ENCODE data around the gene VPS45. TPM values are rescaled to one million over a fixed set of nuclear protein-coding genes. Genes with fewer than 3 reads are reported as not detected.

Gene VPS45
- total RNA-seq, 1 donor from 2014 or later, result 31.3 TPM

DNA sequence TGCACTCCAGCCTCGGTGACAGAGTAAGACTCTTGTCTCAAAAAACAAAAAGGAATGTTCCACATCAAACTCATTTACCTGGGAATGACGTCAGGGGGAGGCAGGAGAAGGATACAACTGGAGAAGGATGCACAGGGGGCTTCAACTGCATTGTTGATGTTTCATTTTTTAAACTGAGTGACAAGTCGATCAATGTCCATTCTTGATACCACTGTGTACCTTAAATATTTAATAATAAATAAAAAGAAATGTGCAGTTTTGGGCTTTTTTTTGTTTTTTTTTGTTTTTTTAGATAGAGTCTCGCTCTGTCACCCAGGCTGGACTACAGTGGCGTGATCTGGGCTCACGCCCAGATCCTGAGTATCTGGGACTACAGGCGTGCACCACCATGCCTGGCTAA, 117.9 kb downstream of the VPS45 start:
- intact Hi-C loops (cut with micrococcal nuclease), result no loop called here

GRCh38 chr1:150186438-150186788, 118.8 kb downstream of the VPS45 start:
- intact Hi-C loops (cut with micrococcal nuclease), result loop anchor here (2.0 kb wide), 2 partner anchors 26 to 136 kb away; no protein-coding TSS in a partner anchor

GRCh38 chr1:150186789-150187559, 119.4 kb downstream of the VPS45 start:
- intact Hi-C loops (cut with micrococcal nuclease), result loop anchor here (1.0 to 2.0 kb wide), 6 partner anchors 26 to 299 kb away; partner anchors contain the start of gene BOLA1

GRCh38 chr1:150187560-150187931, 120.0 kb downstream of the VPS45 start:
- intact Hi-C loops (cut with micrococcal nuclease), result loop anchor here (1.0 to 2.0 kb wide), 6 partner anchors 25 to 299 kb away; partner anchors contain the start of gene BOLA1

DNA sequence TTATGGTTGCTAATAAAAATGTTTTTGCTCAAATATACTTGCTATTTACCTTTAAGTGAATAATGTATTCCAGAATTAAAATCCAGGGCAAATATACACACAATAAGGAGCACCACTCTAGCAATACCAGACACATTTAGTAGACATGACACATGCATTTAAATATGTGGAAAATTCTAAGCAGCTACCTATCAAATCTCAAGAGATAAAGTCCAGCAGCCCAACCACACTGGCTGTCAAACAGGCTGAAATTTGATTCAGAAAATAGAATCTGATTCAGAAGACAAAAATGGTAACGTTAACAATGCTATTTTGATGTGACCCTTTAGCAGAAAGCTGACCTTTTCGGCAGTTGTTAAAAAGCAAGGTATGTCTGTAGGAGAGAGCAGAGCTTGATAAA, 124.4 kb downstream of the VPS45 start:
- intact Hi-C loops (cut with micrococcal nuclease), result no loop called here

GRCh38 chr1:150194381-150195031, 126.9 kb downstream of the VPS45 start:
- intact Hi-C loops (cut with micrococcal nuclease), result no loop called here

Other genes starting within 250 kb of the VPS45 start
- 17.1 and 18.2 TPM in 2 replicates for gene BOLA1, start 168.2 kb upstream of the VPS45 start, total RNA-seq
- gene SV2A, start 149.9 kb upstream of the VPS45 start, total RNA-seq, result 21.9 and 23.2 TPM in 2 replicates
- 104 and 112 TPM in 2 replicates for gene SF3B4, start 140.0 kb upstream of the VPS45 start, total RNA-seq
- gene MTMR11, start 130.9 kb upstream of the VPS45 start, total RNA-seq, result 12.9 and 13.0 TPM in 2 replicates
- 14.7 and 16.5 TPM in 2 replicates for gene OTUD7B, start 57.0 kb upstream of the VPS45 start, total RNA-seq
- gene PLEKHO1, start 82.1 kb downstream of the VPS45 start, total RNA-seq, result 58.7 and 60.5 TPM in 2 replicates
- gene ANP32E, start 168.3 kb downstream of the VPS45 start, total RNA-seq, result 160 and 163 TPM in 2 replicates
- not detected in 2 replicates for gene CA14, start 190.0 kb downstream of the VPS45 start, total RNA-seq
- gene APH1A, start 201.2 kb downstream of the VPS45 start, total RNA-seq, result 146 TPM in 2 replicates
- gene C1orf54, start 205.0 kb downstream of the VPS45 start, total RNA-seq, result 1.2 and 2.8 TPM in 2 replicates
- gene CIART, start 214.8 kb downstream of the VPS45 start, total RNA-seq, result 1.1 and 1.5 TPM in 2 replicates
- 64.5 and 66.6 TPM in 2 replicates for gene MRPS21, start 226.1 kb downstream of the VPS45 start, total RNA-seq

Measured in T-helper 1 cell treated with Interleukin-12 subunit alpha and Interleukin-12 subunit beta and Interleukin-4 antibody, amounts not matched to agents 30 ng/mL and 1 ng/mL, for 36 hours (primary cell).